Endothelial cell of umbilical vein (primary cell): Measurements from ENCODE around the gene MUC3A. TPM values are rescaled to one million over a fixed set of nuclear protein-coding genes. Genes with fewer than 3 reads are reported as not detected.

ENCODE experiments used
- BruUV-seq: library from RNA; stranded (reverse); fragments of 400-500 nt; replicated peaks from 2 replicates; lab custom pipeline; 2021; lab: Mats Ljungman, UMichigan
- CTCF ChIA-PET: fragments of 300-600, 350-600 bp; sonication (Branson Sonifier 250); formaldehyde crosslinking; loops from one replicate; lab custom pipeline; 2021; ENCODE audit warnings: antibody characterized with exemption, inconsistent platforms; lab: Charles Lee
- POLR2A ChIA-PET: fragments of 300-600, 350-600 bp; sonication (Branson Sonifier 250); formaldehyde crosslinking; loops from one replicate; lab custom pipeline; 2021; ENCODE audit warnings: antibody characterized with exemption, inconsistent platforms; lab: Charles Lee
- DNase-seq: peaks from one replicate; pipeline ENCODE4 v3.0.0-alpha.2; 2011; ENCODE audit warnings: low read depth, low spot score
- FAIRE-seq: peaks from 2 replicates; lab custom pipeline; 2011; peaks lifted over from hg19 to GRCh38; lab: Jason Lieb, UNC
- H2AFZ ChIP-seq: 2 replicates; pipeline ENCODE4 v1.6.0; 2012; ENCODE audit warnings: low read depth, low read length, control low read depth, inconsistent platforms
- H3K27ac ChIP-seq: 2 replicates; pipeline ENCODE4 v1.5.1; 2011; ENCODE audit warnings: low read depth, mild to moderate bottlenecking, control low read depth, low read length, moderate library complexity; ENCODE audit not compliant: insufficient read depth
- H3K27me3 ChIP-seq, 2 experiments: 2 replicates each; pipeline versions ENCODE4 v1.6.0 to v1.6.1; 2011; ENCODE audit warnings: low read length in 2 of 2, mixed read lengths in 1 of 2; ENCODE audit not compliant: control insufficient read depth in 2 of 2, insufficient read depth in 2 of 2
- H3K36me3 ChIP-seq, 2 experiments: 2 replicates in 1 of 2; 3 replicates in 1 of 2; pipeline ENCODE4 v1.5.1; 2011; ENCODE audit warnings: low read length in 2 of 2, mild to moderate bottlenecking in 1 of 2, moderate library complexity in 1 of 2; ENCODE audit not compliant: control insufficient read depth in 2 of 2, insufficient read depth in 2 of 2; ENCODE audit errors: extremely low read depth in 1 of 2
- H3K4me1 ChIP-seq: 3 replicates; pipeline ENCODE4 v1.5.1; 2011; ENCODE audit warnings: mild to moderate bottlenecking, low read length; ENCODE audit not compliant: control insufficient read depth, insufficient read depth; ENCODE audit errors: extremely low read depth
- H3K4me2 ChIP-seq: 2 replicates; pipeline ENCODE4 v1.6.1; 2011; ENCODE audit warnings: low read length, control low read depth, mixed read lengths; ENCODE audit not compliant: insufficient read depth
- H3K4me3 ChIP-seq, 3 experiments: fragments of 200-600 bp in 1 of 3; sonication (generic), shearing (Covaris generic) in 1 of 3; replicated peaks in 1 of 3; 2 replicates each; pipeline ENCODE4 v1.5.1; 2011 to 2016; ENCODE audit warnings: control low read depth in 3 of 3, low read length in 3 of 3, mild to moderate bottlenecking in 2 of 3, inconsistent platforms in 1 of 3, low read depth in 1 of 3, moderate library complexity in 1 of 3; ENCODE audit not compliant: insufficient read depth in 1 of 3
- H3K79me2 ChIP-seq: 2 replicates; pipeline ENCODE4 v1.6.0; 2012; ENCODE audit warnings: low read length, inconsistent platforms; ENCODE audit not compliant: control insufficient read depth, insufficient read depth
- H3K9ac ChIP-seq: replicated peaks from 2 replicates; pipeline ENCODE3; 2011; ENCODE audit warnings: low read length, control low read depth; ENCODE audit not compliant: insufficient read depth; ENCODE audit errors: extremely low read depth
- H3K9me1 ChIP-seq: replicated peaks from 3 replicates; pipeline ENCODE4 v1.6.0; 2011; ENCODE audit warnings: mild to moderate bottlenecking, low read length; ENCODE audit not compliant: control insufficient read depth, insufficient read depth; ENCODE audit errors: extremely low read depth
- H3K9me3 ChIP-seq: replicated peaks from 2 replicates; pipeline ENCODE4 v1.5.1; 2012; ENCODE audit warnings: low read length, inconsistent platforms; ENCODE audit not compliant: control insufficient read depth, insufficient read depth
- H4K20me1 ChIP-seq: replicated peaks from 2 replicates; pipeline ENCODE3; 2011; ENCODE audit warnings: mild to moderate bottlenecking, low read length; ENCODE audit not compliant: control insufficient read depth, insufficient read depth; ENCODE audit errors: extremely low read depth
- CTCF ChIP-seq, 2 donors: IDR thresholded peaks; 1 replicate in 1 of 2; 2 replicates in 1 of 2; pipeline ENCODE4 v1.5.1; 2011; ENCODE audit warnings: low read length in 2 of 2, mild to moderate bottlenecking in 2 of 2, moderate library complexity in 2 of 2, control low read depth in 1 of 2, inconsistent platforms in 1 of 2, low read depth in 1 of 2; ENCODE audit not compliant: insufficient read depth in 1 of 2; ENCODE audit errors: extremely low read depth in 1 of 2
- GATA2 ChIP-seq: IDR thresholded peaks from 2 replicates; pipeline ENCODE4 v1.7.0; 2011; ENCODE audit warnings: low read depth, mild to moderate bottlenecking, moderate library complexity, mixed read lengths, low read length; ENCODE audit not compliant: insufficient read length, insufficient read depth
- MAX ChIP-seq: IDR thresholded peaks from 2 replicates; pipeline ENCODE4 v1.6.1; 2011; ENCODE audit not compliant: insufficient read depth, insufficient read length
- MYC ChIP-seq: IDR thresholded peaks from one replicate; pipeline ENCODE4 v1.6.1; 2011; ENCODE audit warnings: mild to moderate bottlenecking, low read depth, low read length
- POLR2AphosphoS5 ChIP-seq: IDR thresholded peaks from 2 replicates; pipeline ENCODE4 v1.6.1; 2012; ENCODE audit warnings: low read depth, mild to moderate bottlenecking, control low read depth, low read length, moderate library complexity; ENCODE audit not compliant: insufficient read depth
- dilution Hi-C: fragments of 300-500 bp; cut with MboI; formaldehyde crosslinking; loops from one replicate; pipeline ENCODE4 v1.15.0; 2019; ENCODE audit warnings: low sequenced_read_pairs; ENCODE audit not compliant: extremely low pct_ligation_motif_present
- intact Hi-C: fragments of 100-400 bp; cut with micrococcal nuclease; formaldehyde crosslinking; loops from one replicate; pipeline ENCODE4 v1.10.0; 2022
- polyA plus RNA-seq, 4 experiments: library from polyadenylated mRNA; depleted of rRNA in 3 of 4; stranded (reverse) in 3 of 4; unstranded in 1 of 4; fragments of >200 nt; gene quantifications; 2 replicates each; pipeline versions ENCODE4 v1.2.1 to v1.2.3, GENCODE V29; 2011 to 2012; ENCODE audit warnings: missing spikeins in 1 of 4
- total RNA-seq: library from RNA; stranded (reverse); gene quantifications from 2 replicates; pipeline ENCODE4 v1.2.3, GENCODE V29; 2021

MUC3A gene
- total and polyA plus RNA-seq, 2 donors (not counting 3 experiments of a cell fraction or from before 2014, with no cell fraction given): not detected

DNA sequence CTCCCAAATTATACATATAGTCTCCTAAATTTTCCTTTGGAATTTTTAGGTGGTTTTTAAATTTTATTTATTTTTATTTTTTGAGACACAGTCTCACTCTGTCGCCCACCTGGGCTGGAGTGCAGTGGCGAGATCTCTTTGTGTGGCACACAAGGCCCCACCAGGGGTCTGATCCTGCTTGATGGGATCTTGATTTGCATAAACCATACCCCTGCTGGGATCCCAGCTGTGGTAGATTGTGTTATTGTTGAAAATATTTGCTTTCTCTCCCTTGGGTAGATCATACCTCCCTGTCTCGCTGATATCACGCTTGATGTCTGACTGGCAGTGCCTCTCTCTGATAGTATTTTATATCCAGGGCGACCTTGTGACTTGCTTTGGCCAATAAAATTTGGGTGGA lies 5.6 kb upstream of the MUC3A start:
- no peak overlapping the region for H3K4me2 ChIP-seq
- dilution Hi-C loops: no loop called here
- H3K4me1 ChIP-seq: peaks cover 6% of the 10 kb centered on the region
- H3K27me3 ChIP-seq: peaks cover 0 to 6% of the 10 kb centered on the region in 2 experiments
- no peaks in the 10 kb centered on the region for H3K9me1 ChIP-seq
- H3K9ac ChIP-seq: no peak overlapping the region
- H3K9me3 ChIP-seq: no peaks in the 10 kb centered on the region
- BruUV-seq: no TSS peak
- TF ChIP-seq CTCF (IDR thresholded peaks at IDR 0.05; ENCODE audit: extremely low read depth in 1 of 2, insufficient read depth in 1 of 2, low read depth in 1 of 2, low read length in 2 of 2) (no peak), POLR2AphosphoS5 (no peak)
- no peak for FAIRE-seq
- no peaks in the 10 kb centered on the region for H3K36me3 ChIP-seq
- ChIA-PET CTCF (no interaction called here), POLR2A (no interaction called here)
- H3K79me2 ChIP-seq: no peaks in the 10 kb centered on the region
- no peak overlapping the region for H3K4me3 ChIP-seq
- H4K20me1 ChIP-seq: no peaks in the 10 kb centered on the region
- no peak overlapping the region for H3K27ac ChIP-seq
- no peak for DNase-seq
- intact Hi-C loops: no loop called here
- H2AFZ ChIP-seq: no peak overlapping the region

GRCh38 chr7:100944138-100944537 lies 5.2 kb upstream of the MUC3A start:
- no peak for TF ChIP-seq GATA2
- TF ChIP-seq MYC: no peak
- TF ChIP-seq CTCF (IDR thresholded peaks at IDR 0.05; ENCODE audit: extremely low read depth in 1 of 2, insufficient read depth in 1 of 2, low read depth in 1 of 2, low read length in 2 of 2): no peak
- no peak for TF ChIP-seq MAX
- DNase-seq (no peak), FAIRE-seq (no peak)
- CTCF ChIA-PET: no interaction called here
- Histone ChIP-seq H3K36me3 (no peaks in the 10 kb centered on the region), H3K79me2 (no peaks in the 10 kb centered on the region), H3K9me1 (no peaks in the 10 kb centered on the region), H3K4me2 (no peak overlapping the region), H3K4me3 (no peak overlapping the region), H3K9me3 (no peaks in the 10 kb centered on the region), H3K4me1 (peaks cover 6% of the 10 kb centered on the region), H3K27me3 (peaks cover 0 to 6% of the 10 kb centered on the region in 2 experiments), H3K9ac (no peak overlapping the region), H4K20me1 (no peaks in the 10 kb centered on the region), H3K27ac (no peak overlapping the region), H2AFZ (no peak overlapping the region)
- intact Hi-C loops: no loop called here
- no TSS peak for BruUV-seq
- POLR2A ChIA-PET: no interaction called here
- dilution Hi-C loops: no loop called here
